DOHH2 (cell line): ENCODE results near the gene YES1.

ENCODE experiments used
- EZH2phosphoT487 ChIP-seq: fragments of 200-600 bp; sonication (generic); IDR thresholded peaks from 2 replicates; pipeline ENCODE4 v1.6.1; 2017; ENCODE audit warnings: borderline replicate concordance, mild to moderate bottlenecking, antibody characterized with exemption, low read length, moderate library complexity, mixed read lengths
- TF ChIP-seq, protein P1 (sequence below): fragments of 200-600 bp; sonication (generic); IDR thresholded peaks from one replicate; pipeline ENCODE4 v1.5.1; 2014; ENCODE audit warnings: antibody characterized with exemption, mild to moderate bottlenecking, low read depth, low read length; ENCODE audit not compliant: poor library complexity, severe bottlenecking

DNA sequence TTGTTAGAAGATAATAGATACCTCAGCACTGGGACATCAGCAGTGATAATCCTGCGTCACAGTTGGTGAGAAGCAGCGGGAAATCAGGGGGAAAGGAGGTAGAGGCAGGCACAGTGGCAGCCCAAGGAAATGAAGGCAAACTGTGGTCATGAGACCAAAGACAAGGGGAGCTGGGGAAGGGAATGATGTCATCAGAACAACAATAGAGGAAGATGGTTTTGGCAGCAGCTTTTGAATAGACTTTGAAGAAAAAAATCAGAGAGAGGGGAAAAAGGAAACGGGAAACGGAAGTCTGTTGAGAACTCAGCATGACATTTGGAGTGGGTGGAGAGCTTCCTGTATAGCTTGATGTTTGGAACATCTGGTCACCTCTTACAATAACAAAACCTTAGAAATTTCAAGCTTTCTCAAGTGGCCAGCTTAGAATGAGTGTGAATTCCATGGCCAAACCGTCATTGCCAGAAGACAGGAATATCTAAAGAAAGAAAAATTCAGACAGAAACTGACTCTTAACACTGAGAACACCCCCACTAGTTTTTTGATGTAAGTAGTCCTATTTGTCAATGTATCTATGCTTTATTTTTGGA, 18.4 kb upstream of the YES1 start:
- TF ChIP-seq, protein P1, sequence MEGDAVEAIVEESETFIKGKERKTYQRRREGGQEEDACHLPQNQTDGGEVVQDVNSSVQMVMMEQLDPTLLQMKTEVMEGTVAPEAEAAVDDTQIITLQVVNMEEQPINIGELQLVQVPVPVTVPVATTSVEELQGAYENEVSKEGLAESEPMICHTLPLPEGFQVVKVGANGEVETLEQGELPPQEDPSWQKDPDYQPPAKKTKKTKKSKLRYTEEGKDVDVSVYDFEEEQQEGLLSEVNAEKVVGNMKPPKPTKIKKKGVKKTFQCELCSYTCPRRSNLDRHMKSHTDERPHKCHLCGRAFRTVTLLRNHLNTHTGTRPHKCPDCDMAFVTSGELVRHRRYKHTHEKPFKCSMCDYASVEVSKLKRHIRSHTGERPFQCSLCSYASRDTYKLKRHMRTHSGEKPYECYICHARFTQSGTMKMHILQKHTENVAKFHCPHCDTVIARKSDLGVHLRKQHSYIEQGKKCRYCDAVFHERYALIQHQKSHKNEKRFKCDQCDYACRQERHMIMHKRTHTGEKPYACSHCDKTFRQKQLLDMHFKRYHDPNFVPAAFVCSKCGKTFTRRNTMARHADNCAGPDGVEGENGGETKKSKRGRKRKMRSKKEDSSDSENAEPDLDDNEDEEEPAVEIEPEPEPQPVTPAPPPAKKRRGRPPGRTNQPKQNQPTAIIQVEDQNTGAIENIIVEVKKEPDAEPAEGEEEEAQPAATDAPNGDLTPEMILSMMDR: no peak
- no peak for TF ChIP-seq EZH2phosphoT487
